ENCODE results near the gene SLC10A4. TPM values are rescaled to one million over a fixed set of nuclear protein-coding genes. Genes with fewer than 3 reads are reported as not detected.
"Not testable (repeated sequence)": the region's sequence is repeated elsewhere in the genome, so short reads cannot be mapped to it uniquely, and the experiment has no call there.

The SLC10A4 gene, protein sequence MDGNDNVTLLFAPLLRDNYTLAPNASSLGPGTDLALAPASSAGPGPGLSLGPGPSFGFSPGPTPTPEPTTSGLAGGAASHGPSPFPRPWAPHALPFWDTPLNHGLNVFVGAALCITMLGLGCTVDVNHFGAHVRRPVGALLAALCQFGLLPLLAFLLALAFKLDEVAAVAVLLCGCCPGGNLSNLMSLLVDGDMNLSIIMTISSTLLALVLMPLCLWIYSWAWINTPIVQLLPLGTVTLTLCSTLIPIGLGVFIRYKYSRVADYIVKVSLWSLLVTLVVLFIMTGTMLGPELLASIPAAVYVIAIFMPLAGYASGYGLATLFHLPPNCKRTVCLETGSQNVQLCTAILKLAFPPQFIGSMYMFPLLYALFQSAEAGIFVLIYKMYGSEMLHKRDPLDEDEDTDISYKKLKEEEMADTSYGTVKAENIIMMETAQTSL
- not detected for total RNA-seq

- intact Hi-C loops (cut with DNase I): no loop called here
- DNase-seq (ENCODE audit: low spot score): no peak
- ATAC-seq: no peak
Observed at GRCh38 chr4:48483006-48483776, at the start of gene SLC10A4. Gene SLC10A4, plus strand, starts transcription at chr4:48483343. Its CDS starts 219 bp downstream, at chr4:48483562.

DNA sequence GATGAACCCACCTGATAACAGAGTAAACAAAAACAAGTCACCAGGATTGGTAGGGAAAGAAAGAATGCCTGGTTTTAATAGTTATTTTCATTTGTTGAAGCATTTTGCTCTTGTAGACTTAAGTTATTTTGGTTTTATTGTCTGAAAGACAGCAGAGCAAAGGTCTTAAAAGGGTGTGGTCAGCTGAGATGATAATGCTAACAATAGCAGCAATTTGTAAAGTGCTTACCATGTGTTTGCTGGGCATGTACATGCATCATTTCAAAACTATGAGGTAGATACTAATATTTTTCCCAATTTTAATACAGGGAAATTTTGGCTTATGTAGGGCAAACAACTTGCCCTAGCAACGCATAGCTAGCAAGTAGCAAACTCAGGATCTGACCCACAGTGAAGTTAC is 46.8 kb upstream of the SLC10A4 start:
- intact Hi-C loops (cut with DNase I): no loop called here
- ATAC-seq: no peak
- DNase-seq (ENCODE audit: low spot score): no peak

DNA sequence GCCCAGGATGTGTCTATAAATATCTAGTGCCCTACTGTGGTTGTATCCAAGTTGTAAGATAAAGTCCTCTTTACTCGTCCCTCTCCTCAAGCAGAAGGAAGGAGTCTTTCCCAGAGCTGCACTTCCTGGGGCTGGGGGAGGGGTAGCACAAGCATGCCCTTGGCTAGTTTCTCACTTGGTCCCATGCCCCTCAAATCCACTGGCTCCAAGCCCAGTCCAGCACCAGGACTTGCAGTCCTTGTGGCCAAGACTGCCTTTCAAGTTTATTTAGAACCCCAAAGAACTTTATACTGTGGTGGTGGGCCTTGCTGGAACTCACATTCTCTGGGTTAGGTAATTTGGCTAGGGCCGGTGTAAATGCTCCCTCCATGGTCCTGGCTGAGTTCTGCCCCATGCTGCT is 43.2 kb upstream of the SLC10A4 start:
- intact Hi-C loops (cut with DNase I): no loop called here
- ATAC-seq: no peak
- no peak for DNase-seq (ENCODE audit: low spot score)

GRCh38 chr4:48440914-48441313 is 42.2 kb upstream of the SLC10A4 start:
- intact Hi-C loops (cut with DNase I); ATAC-seq; DNase-seq (ENCODE audit: low spot score): not testable (repeated sequence)

GRCh38 chr4:48445704-48446103 is 37.4 kb upstream of the SLC10A4 start:
- no peak for ATAC-seq
- no peak for DNase-seq (ENCODE audit: low spot score)
- intact Hi-C loops (cut with DNase I): no loop called here

- ATAC-seq (no peak), DNase-seq (ENCODE audit: low spot score) (no peak)
- intact Hi-C loops (cut with DNase I): no loop called here
Observed at GRCh38 chr4:48446642-48447041, 36.5 kb upstream of the SLC10A4 start.

DNA sequence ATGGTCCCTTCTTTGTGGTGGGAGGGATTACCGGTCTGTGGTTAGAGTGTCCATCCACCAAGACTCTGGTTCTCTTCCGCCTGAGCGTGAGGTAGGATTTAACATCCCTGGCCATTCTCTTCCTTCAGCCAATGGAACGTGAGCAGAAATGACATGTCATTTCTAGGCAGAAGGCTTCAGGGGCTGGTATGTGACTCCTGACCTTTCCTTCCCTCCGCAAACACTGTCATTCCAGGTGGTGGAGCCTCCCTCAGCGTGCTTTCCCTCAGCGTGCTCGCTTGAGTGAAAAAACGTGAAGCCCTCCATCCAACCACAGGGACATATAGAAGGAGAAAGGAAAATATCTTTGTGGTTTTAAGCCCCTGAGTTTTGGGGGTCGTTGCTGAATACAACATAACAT is 34.0 kb upstream of the SLC10A4 start:
- DNase-seq (ENCODE audit: low spot score) (no peak), ATAC-seq (no peak)
- intact Hi-C loops (cut with DNase I): no loop called here

DNA sequence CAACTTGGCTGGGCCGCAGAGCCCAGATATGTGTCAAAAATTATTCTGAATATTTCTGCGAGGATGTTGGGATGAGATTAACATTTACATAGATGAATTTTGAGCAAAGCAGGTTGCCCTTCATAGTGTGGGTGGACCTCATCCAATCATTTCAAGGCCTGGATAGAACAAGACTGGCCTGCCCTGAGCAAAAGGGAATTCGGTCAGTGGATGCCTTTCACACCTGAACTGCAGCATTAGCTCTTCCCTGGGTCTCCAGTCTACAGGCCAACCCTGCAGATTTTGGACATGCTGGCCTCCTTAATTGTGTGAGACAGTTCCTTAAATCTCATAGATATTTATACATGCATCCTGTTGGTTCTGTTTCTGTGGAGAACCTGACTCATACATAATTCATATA is 32.4 kb upstream of the SLC10A4 start:
- DNase-seq (ENCODE audit: low spot score): no peak
- intact Hi-C loops (cut with DNase I): no loop called here
- ATAC-seq: no peak

DNA sequence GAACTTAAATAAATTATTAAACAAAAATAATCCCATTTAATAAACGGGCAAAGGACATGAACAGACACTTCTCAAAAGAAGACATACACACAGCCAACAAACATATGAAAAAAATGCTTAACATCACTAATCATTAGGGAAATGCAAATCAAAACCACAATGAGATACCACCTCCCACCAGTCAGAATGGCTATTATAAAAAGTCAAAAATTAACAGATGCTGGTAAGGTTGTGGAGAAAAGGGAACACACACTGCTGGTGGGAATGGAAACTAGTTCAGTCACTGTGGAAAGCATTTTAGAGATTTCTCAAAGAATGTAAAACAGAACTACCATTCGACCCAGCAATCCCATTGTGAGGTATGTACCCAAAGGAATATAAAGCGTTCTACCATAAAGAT is 31.5 kb upstream of the SLC10A4 start:
- ATAC-seq; DNase-seq (ENCODE audit: low spot score); intact Hi-C loops (cut with DNase I): not testable (repeated sequence)

GRCh38 chr4:48454591-48454990 is 28.6 kb upstream of the SLC10A4 start:
- no peak for DNase-seq (ENCODE audit: low spot score)
- ATAC-seq: no peak
- intact Hi-C loops (cut with DNase I): no loop called here

GRCh38 chr4:48461000-48461399 is 22.1 kb upstream of the SLC10A4 start:
- intact Hi-C loops (cut with DNase I): no loop called here
- DNase-seq (ENCODE audit: low spot score) (no peak), ATAC-seq (no peak)

DNA sequence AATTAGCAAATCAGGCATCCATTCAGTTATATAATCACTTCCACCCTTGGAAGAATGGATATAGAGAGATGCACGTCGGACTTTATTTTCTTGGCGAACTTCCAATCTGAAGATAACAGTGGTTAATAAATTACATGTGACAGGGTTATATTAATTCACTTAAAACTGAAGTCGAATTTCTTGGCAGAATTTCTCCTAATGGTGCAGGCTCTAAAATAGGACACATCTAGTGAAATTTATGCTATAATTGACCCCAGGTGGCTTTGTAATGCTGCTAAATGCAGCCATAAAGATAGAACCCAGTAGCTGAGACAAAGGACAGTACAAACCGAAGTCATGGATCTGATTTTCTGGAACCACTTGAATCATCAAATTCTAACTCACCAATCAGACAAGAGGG is 20.8 kb upstream of the SLC10A4 start:
- no peak for DNase-seq (ENCODE audit: low spot score)
- intact Hi-C loops (cut with DNase I): no loop called here
- no peak for ATAC-seq

GRCh38 chr4:48467442-48467841 is 15.7 kb upstream of the SLC10A4 start:
- DNase-seq (ENCODE audit: low spot score): no peak
- ATAC-seq: no peak
- intact Hi-C loops (cut with DNase I): no loop called here

- intact Hi-C loops (cut with DNase I): no loop called here
- no peak for DNase-seq (ENCODE audit: low spot score)
- no peak for ATAC-seq
Observed at GRCh38 chr4:48467891-48468290, 15.3 kb upstream of the SLC10A4 start.

- DNase-seq (ENCODE audit: low spot score) (no peak), ATAC-seq (no peak)
- intact Hi-C loops (cut with DNase I): no loop called here
Observed at GRCh38 chr4:48470137-48470536, 13.0 kb upstream of the SLC10A4 start.

- DNase-seq (ENCODE audit: low spot score) (no peak), ATAC-seq (no peak)
- intact Hi-C loops (cut with DNase I): no loop called here
Observed at GRCh38 chr4:48470570-48470969, 12.6 kb upstream of the SLC10A4 start.

DNA sequence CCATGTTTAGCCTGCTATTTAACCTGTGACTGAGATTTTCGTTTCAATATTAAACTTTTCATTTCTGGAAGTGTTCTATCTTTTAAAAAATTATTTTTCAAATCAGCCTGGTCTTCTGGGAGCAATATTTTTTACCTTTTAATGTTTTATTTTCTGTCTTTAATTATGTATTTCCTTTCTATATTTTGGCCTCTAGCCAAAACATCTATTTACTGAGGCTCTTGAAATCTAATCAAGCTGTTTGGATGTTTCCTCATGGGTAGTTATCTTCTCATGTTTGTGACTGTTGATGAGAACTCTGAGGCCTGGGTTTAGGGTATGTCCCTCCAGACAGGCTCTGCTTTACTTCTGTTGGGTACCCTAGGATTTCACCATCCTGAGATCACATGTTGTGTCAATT is 10.3 kb upstream of the SLC10A4 start:
- ATAC-seq (no peak), DNase-seq (ENCODE audit: low spot score) (no peak)
- intact Hi-C loops (cut with DNase I): no loop called here

- intact Hi-C loops (cut with DNase I): no loop called here
- ATAC-seq (no peak), DNase-seq (ENCODE audit: low spot score) (no peak)
Observed at GRCh38 chr4:48475770-48476169, 7.4 kb upstream of the SLC10A4 start.

DNA sequence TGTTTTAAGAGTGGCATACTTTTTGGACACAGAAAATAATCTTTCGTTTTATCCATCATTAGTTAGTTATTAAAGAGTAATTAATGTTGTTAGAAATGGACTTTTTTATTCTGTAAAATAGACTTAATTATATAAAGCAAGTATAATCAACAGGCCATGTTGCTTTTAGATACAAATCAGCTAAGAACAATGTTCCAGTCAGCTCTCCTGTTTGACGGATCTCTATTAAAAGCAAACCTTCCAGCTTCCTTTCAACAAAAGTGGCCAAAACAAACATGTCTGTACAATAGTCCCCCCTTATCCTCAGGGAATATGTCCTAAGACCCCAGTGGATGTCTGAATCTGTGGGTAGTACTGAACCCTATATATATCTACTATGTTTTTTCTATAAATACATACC is 4.9 kb upstream of the SLC10A4 start:
- intact Hi-C loops (cut with DNase I): no loop called here
- ATAC-seq: no peak
- no peak for DNase-seq (ENCODE audit: low spot score)

DNA sequence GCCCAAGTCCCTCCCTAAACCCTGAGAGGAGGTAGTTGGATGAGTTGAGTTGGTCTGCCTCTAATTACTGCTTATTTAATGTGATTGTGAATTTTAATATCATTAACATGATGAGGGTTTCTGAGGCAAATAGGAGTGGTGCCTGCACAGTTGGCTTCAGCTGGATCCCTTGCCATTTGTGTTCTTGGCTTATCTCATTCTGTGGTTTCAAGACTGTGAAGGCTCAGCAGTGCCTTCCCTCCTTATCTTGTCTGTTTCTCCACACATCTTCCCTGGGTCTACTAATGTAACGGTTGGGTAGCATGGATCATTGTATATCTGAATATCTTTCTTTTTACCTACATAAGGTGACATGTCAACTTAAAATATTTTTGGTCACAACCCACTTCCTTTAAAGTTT is 1.6 kb upstream of the SLC10A4 start:
- ATAC-seq (no peak), DNase-seq (ENCODE audit: low spot score) (no peak)
- intact Hi-C loops (cut with DNase I): no loop called here

All from sciatic nerve (tissue), 2 donors.